HG03139 (cell line): ENCODE results near the gene DIPK1A.

ENCODE experiments used
- ATAC-seq: cut with Tn5 transposase; IDR thresholded peaks from one replicate; pipeline ENCODE4 v1.9.1; 2021; ENCODE audit not compliant: unreplicated experiment

DIPK1A gene

GRCh38 chr1:92843429-92844352, 117.6 kb downstream of the DIPK1A start:
- no peak for ATAC-seq

DNA sequence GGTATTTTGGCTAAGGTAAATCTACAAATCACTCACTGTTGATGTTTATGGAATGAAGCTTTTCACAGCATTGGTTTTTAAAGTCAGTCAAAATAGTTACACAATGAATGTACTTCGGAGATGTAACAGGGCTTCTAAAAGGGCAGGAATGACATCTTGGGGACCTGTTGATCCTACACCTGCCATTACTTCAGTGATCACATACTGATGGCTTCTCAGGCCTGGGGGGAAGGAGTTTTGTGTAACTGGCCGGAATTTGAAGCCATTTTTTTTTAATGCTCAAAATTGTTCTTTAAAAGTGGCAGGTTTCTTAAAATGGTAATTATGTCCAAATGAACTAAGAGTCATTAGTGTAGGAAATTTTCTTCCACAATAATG, 118.2 kb downstream of the DIPK1A start:
- no peak for ATAC-seq

- no peak for ATAC-seq
Measured at GRCh38 chr1:92842082-92843045, 118.9 kb downstream of the DIPK1A start.

DNA sequence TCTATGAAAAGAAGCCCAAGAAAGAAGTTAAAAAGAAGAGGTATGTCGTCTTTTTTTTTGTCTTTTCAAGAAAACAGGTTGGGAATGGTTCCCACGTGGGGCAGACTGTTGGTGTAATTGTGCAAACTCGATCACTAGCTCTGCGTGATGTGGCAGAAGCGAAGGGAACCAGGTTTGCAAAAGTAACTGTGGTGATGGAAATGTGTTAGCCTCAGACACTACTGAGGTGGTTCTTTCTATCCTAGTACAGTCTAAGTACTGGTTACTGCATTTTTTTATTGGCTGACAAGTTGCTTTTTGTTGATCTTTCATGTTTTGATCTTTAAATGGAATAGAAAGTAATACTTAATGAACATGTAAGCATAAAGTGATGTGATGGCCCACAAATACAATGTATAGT, 120.7 kb downstream of the DIPK1A start:
- ATAC-seq = no peak

- ATAC-seq = no peak
Measured at GRCh38 chr1:92839442-92839841, 121.8 kb downstream of the DIPK1A start.

DNA sequence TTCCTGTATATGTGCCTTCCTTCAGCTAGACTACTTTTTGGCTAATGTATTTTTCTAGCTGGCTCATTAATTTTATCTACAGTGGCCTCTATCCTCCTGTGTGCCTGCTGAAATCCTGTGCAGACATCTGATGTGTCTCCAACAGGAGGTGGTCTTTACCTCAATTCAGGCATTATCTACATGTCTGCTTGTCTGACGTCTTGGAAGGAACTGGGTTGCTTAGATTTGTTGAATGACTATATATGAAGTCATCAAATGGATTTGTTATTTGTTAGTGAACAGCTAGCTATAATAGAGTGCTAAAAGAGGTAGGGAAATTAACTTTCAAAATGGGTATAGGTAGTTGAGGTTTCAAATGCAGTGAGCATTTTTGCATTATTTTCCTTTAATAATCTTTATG, 122.7 kb downstream of the DIPK1A start:
- no peak for ATAC-seq

- no peak for ATAC-seq
Measured at GRCh38 chr1:92837062-92837461, 124.2 kb downstream of the DIPK1A start.

- ATAC-seq = no peak
Measured at GRCh38 chr1:92834617-92835016, 126.6 kb downstream of the DIPK1A start.

DNA sequence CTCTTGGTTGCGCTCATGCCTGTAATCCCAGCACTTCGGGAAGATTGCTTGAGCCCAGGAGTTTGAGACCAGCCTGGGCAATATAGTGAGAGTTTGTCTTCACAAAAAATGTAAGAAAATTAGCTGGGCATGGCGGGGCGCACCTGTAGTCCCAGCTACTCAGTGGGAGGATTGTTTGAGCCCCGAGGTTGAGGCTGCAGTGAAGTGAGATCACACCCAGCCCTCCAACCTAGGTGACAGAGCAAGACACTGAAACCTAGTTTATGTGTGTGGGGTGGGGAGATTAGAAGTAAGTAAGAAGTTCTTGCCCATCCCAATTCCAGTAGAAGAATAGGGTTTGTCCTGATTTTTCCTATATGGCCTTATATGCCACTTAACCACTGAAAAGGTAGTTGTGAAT, 127.4 kb downstream of the DIPK1A start:
- ATAC-seq = no peak

DNA sequence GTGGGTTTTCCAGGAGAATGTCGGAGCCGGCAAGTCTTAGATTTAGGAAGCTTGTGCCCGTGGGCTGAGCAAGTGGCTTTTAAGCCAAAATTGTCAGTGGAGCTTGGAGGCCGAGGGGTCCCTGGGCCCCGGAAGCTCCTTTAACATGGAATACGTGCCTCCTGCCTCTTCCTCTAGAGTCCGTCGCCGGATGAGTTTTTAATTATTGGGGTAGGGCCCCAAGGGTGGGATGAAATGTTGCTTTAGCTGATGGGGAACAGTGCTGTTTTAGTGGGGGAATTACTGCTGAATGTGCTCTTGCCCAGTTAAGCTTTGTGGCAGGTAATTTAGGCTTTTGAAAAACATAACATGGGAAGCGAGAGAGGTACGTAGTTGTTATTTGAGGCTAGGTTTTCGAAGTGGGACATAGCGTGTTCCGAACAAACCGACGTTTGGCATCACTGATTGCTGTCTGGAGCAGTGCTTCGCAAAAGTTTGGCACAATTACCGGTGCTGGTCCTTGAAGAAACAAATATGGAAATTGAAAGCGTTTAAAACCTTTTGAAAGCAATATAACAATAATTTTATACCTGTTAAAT, 128.6 kb downstream of the DIPK1A start:
- ATAC-seq = peak; percentile 1

DNA sequence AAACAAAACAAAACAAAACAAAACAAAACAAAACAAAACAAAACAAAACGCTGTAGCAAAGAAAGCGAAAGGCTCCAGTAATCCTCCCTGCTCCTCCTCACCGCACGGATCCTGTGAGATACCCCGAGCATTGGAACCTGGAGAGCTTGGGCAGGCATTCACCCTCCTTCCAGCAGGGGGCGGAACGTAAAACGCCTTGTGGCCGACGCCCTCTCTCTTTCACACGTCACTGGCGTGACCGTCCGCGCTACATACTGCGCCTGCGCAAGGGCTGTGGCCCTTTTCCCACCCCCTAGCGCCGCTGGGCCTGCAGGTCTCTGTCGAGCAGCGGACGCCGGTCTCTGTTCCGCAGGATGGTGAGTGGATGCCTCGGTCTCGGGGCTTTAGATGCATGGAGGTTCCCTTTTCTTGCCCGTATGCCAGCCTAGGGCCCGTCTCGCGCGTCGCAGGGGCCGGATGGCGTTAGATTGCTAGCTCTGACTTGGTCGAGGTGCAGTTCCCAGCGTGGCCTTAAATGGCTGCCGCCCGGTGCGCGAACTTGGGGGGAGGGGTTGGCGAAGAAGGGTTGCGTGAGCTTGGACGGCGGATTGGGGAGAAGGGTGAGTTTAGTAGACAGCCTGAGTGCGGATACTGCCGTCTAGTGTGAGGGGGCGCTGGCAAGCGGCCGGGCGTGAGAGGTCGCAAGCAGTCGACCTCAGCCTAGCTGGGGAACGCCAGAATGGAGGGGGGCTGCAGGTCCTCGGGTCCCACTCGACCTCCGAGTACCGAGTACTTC, 129.3 kb downstream of the DIPK1A start, which contains the start of gene RPL5:
TSS of gene RPL5 (plus strand) at position 279 of the 775 bp plus-strand sequence. CDS start at position 354, 75 bp downstream.
- ATAC-seq = peak; percentile 90

GRCh38 chr1:92831368-92831761, 129.9 kb downstream of the DIPK1A start:
- no peak for ATAC-seq

- ATAC-seq = no peak
Measured at GRCh38 chr1:92826792-92827191, 134.5 kb downstream of the DIPK1A start.

DNA sequence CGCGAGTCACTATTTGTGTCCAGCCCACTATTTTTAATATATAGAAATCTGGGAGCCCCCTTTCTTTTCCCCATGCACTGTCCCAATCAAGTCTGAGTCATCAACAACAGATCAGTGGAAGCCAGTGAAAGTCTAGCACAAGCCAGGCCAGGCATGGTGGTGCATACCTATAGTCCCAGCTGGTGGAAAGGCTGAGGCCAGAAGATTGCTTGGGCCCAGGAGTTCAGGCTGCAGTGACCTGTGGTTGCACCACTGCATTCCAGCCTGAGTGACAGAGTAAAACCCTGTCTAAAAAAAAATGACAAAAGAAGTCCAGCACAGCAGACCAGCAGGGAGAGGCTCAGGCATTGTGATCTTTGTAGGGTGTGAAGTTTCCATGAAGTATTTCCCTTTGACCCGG, 138.4 kb downstream of the DIPK1A start:
- no peak for ATAC-seq

- ATAC-seq = no peak
Measured at GRCh38 chr1:92820551-92820950, 140.7 kb downstream of the DIPK1A start.

DNA sequence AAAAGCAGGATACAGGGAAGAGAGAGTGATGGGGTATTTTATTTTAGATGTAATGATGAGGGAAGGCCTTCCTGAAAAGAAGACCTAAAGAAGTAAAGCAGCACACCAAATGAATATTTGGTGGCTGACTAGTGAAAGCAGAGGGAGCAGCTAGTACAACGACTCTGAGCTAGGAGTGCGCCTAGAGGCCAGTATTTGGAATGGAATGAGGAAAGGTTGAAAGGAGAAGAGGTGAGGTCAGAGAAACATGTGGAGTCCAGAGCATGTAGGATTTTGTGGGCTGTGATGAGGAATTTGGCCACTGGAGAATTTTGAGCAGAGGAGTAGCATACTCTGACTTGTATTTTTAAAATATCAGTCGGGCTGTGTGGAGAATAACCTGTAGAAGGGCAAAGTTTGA, 141.2 kb downstream of the DIPK1A start:
- no peak for ATAC-seq

DNA sequence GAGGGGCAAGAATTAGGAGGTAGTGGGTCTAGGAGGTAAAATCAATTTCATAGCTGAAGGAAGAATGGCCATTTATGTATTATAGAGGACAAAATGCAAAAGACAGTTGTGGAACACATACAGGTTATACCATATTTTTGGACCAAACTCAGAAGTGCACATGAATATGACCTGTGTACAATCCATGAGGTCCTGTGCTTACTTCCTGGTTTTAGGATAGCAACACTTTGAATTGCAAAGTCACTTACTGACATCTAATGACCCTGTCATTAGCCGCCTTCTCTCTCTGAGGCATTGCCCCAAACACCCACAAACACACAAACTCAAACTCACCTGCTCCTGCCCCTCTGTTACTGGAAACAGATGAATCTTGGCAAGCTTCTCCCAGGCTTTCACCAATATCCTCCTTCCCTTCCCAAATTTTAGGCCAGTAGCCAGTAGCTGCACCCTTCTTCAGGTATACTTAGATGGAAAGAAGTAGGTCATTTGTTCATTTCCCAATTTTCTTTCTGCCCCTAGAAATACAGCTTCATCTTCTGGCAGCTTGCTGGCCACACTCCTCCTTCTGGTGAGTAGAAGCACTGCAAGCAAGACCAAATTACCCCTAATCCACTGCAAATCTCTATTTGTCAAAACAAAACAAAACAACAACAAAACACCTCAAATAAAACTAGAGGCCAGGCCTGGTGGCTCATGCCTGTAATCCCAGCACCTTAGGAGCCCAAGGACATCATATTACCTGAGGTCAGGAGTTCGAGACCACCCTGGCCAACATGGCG, 143.1 kb downstream of the DIPK1A start:
- ATAC-seq = peak; percentile 85

GRCh38 chr1:92817137-92817697, 144.0 kb downstream of the DIPK1A start:
- no peak for ATAC-seq

- ATAC-seq = no peak
Measured at GRCh38 chr1:92816732-92817131, 144.5 kb downstream of the DIPK1A start.
